Coronary artery (tissue), 2 donors: ENCODE results near the gene SDR42E1.

Experiments
- DNase-seq: peaks from one replicate; pipeline ENCODE4 v3.0.0-alpha.2; 2017; ENCODE audit warnings: low spot score
- H3K27ac ChIP-seq, 2 donors: fragments of 200-600 bp; sonication (generic); one replicate each; pipeline ENCODE4 v1.5.1; 2016 to 2019
- H3K4me3 ChIP-seq: fragments of 200-600 bp; sonication (generic); 2 replicates; pipeline ENCODE4 v1.5.1; 2016; ENCODE audit warnings: mild to moderate bottlenecking, moderate library complexity
- CTCF ChIP-seq: fragments of 200-600 bp; sonication (generic); IDR thresholded peaks from one replicate; pipeline ENCODE4 v1.5.1; 2019; ENCODE audit warnings: antibody characterized with exemption

SDR42E1 gene

GRCh38 chr16:81946206-81946605 is 65.1 kb downstream of the SDR42E1 start:
- Histone ChIP-seq H3K4me3 (no peak overlapping the region), H3K27ac (no peak overlapping the region)
- DNase-seq: no peak
- TF ChIP-seq CTCF: no peak

- no peak for TF ChIP-seq CTCF
- Histone ChIP-seq H3K27ac (no peak overlapping the region), H3K4me3 (no peak overlapping the region)
Measured at GRCh38 chr16:81945665-81946064, 65.6 kb downstream of the SDR42E1 start.

GRCh38 chr16:81942007-81942601 is 69.2 kb downstream of the SDR42E1 start:
- no peak overlapping the region for H3K27ac ChIP-seq
- DNase-seq: no peak
- no peak for TF ChIP-seq CTCF
- no peak overlapping the region for H3K4me3 ChIP-seq

More at GRCh38 chr16:81945665-81946064, 65.6 kb downstream of the SDR42E1 start:
- no peak for DNase-seq

- peak; percentile 14 for TF ChIP-seq CTCF
- Histone ChIP-seq H3K4me3 (no peak overlapping the region), H3K27ac (no peak overlapping the region)
- no peak for DNase-seq
Measured at GRCh38 chr16:81940781-81941560, 70.3 kb downstream of the SDR42E1 start.

- no peak overlapping the region for H3K27ac ChIP-seq
- no peak for TF ChIP-seq CTCF
- no peak for DNase-seq
- H3K4me3 ChIP-seq: no peak overlapping the region
Measured at GRCh38 chr16:81939164-81940056, 71.9 kb downstream of the SDR42E1 start.
